ENCODE measurements around the gene KIAA0825. TPM values are rescaled to one million over a fixed set of nuclear protein-coding genes. Genes with fewer than 3 reads are reported as not detected.

The KIAA0825 gene
- polyA plus RNA-seq, 1 donor from 2014 or later: 5.1 TPM

- TF ChIP-seq CTCF (IDR thresholded peaks at IDR 0.05; ENCODE audit: poor library complexity, severe bottlenecking): no peak
Measured at GRCh38 chr5:94168151-94168550, 450.3 kb downstream of the KIAA0825 start (continued).

GRCh38 chr5:94161801-94162200 is 456.6 kb downstream of the KIAA0825 start:
- no peak for TF ChIP-seq SMC3 (conservative IDR thresholded peaks at IDR 0.05; ENCODE audit: poor library complexity)
- no peak for TF ChIP-seq POLR2AphosphoS5 (IDR thresholded peaks at IDR 0.05)
- Histone ChIP-seq H3K27ac (ENCODE audit: low read length) (no peak overlapping the region), H3K9ac (ENCODE audit: low read length) (no peak overlapping the region), H3K27me3 (ENCODE audit: insufficient read depth, low read depth, low read length) (no peaks in the 10 kb centered on the region), H3K9me3 (ENCODE audit: low read length) (no peaks in the 10 kb centered on the region), H2AFZ (ENCODE audit: low read depth, low read length) (no peak overlapping the region), H3K79me2 (replicated peaks; ENCODE audit: insufficient read depth, low read length) (no peaks in the 10 kb centered on the region), H3K9me2 (ENCODE audit: insufficient read depth, low read length) (no peaks in the 10 kb centered on the region), H3K4me3 (ENCODE audit: low read length) (no peak overlapping the region), H3K4me2 (ENCODE audit: low read length) (no peak overlapping the region), H3K36me3 (ENCODE audit: insufficient read depth, low read length) (no peaks in the 10 kb centered on the region), H3F3A (ENCODE audit: insufficient read depth, low read length, poor library complexity, severe bottlenecking) (no peaks in the 10 kb centered on the region), H4K20me1 (ENCODE audit: insufficient read depth) (no peaks in the 10 kb centered on the region)

- Histone ChIP-seq H3K9me2 (ENCODE audit: insufficient read depth, low read length) (no peaks in the 10 kb centered on the region), H3K4me2 (ENCODE audit: low read length) (no peak overlapping the region), H3K27me3 (ENCODE audit: insufficient read depth, low read depth, low read length) (no peaks in the 10 kb centered on the region), H3K4me3 (ENCODE audit: low read length) (no peak overlapping the region), H3K36me3 (ENCODE audit: insufficient read depth, low read length) (no peaks in the 10 kb centered on the region), H4K20me1 (ENCODE audit: insufficient read depth) (no peaks in the 10 kb centered on the region), H3K79me2 (replicated peaks; ENCODE audit: insufficient read depth, low read length) (no peaks in the 10 kb centered on the region), H2AFZ (ENCODE audit: low read depth, low read length) (no peak overlapping the region), H3K9ac (ENCODE audit: low read length) (no peak overlapping the region), H3K9me3 (ENCODE audit: low read length) (no peaks in the 10 kb centered on the region), H3K27ac (ENCODE audit: low read length) (no peak overlapping the region), H3F3A (ENCODE audit: insufficient read depth, low read length, poor library complexity, severe bottlenecking) (no peaks in the 10 kb centered on the region)
- TF ChIP-seq RAD21 (conservative IDR thresholded peaks at IDR 0.05): no peak
- TF ChIP-seq SMC3 (conservative IDR thresholded peaks at IDR 0.05; ENCODE audit: poor library complexity): no peak
- no peak for TF ChIP-seq EP300 (conservative IDR thresholded peaks at IDR 0.05; ENCODE audit: poor library complexity, severe bottlenecking)
- no peak for TF ChIP-seq REST (IDR thresholded peaks at IDR 0.05; ENCODE audit: borderline replicate concordance)
- no peak for TF ChIP-seq TAF1 (IDR thresholded peaks at IDR 0.05; ENCODE audit: low read depth)
- no peak for TF ChIP-seq MXI1 (conservative IDR thresholded peaks at IDR 0.05; ENCODE audit: poor library complexity, severe bottlenecking)
- TF ChIP-seq EZH2 (IDR thresholded peaks at IDR 0.05; ENCODE audit: borderline replicate concordance, insufficient read depth, low read length, poor library complexity, severe bottlenecking): no peak
- no peak for TF ChIP-seq CTCF (IDR thresholded peaks at IDR 0.05; ENCODE audit: poor library complexity, severe bottlenecking)
- TF ChIP-seq POLR2AphosphoS5 (IDR thresholded peaks at IDR 0.05): no peak
Measured at GRCh38 chr5:94159144-94159543, 459.3 kb downstream of the KIAA0825 start.
